H1 (cell line): ENCODE data around the gene ORC3. TPM values are rescaled to one million over a fixed set of nuclear protein-coding genes. Genes with fewer than 3 reads are reported as not detected.

Experiments used
- ASH2L ChIP-seq: fragments of 200-600, 300-600 bp; sonication (generic); IDR thresholded peaks from one replicate; pipeline ENCODE4 v1.7.1; 2017; ENCODE audit warnings: low read length
- EZH2 ChIP-seq: fragments of 200-600 bp; sonication (generic); IDR thresholded peaks from 2 replicates; pipeline ENCODE4 v1.7.1; 2012; ENCODE audit warnings: low read depth, mild to moderate bottlenecking, moderate library complexity, low read length, inconsistent platforms; ENCODE audit not compliant: severe bottlenecking
- GTF2F1 ChIP-seq: IDR thresholded peaks from 2 replicates; pipeline ENCODE4 v1.6.1; 2012; ENCODE audit warnings: low read depth, low read length, improper control_type of control experiment, borderline replicate concordance
- JUN ChIP-seq: IDR thresholded peaks from 2 replicates; pipeline ENCODE4 v1.6.1; 2011; ENCODE audit warnings: low read depth, mild to moderate bottlenecking, improper control_type of control experiment, low read length
- RAD21 ChIP-seq, 2 experiments: IDR thresholded peaks in 1 of 2; conservative IDR thresholded peaks in 1 of 2; 2 replicates each; pipeline ENCODE4 v1.6.1; 2011; ENCODE audit warnings: low read depth in 2 of 2, low read length in 2 of 2, improper control_type of control experiment in 1 of 2, inconsistent platforms in 1 of 2, mild to moderate bottlenecking in 1 of 2, moderate library complexity in 1 of 2
- RBBP5 ChIP-seq: IDR thresholded peaks from 2 replicates; pipeline ENCODE4 v1.7.1; 2012; ENCODE audit warnings: low read depth, mild to moderate bottlenecking, inconsistent platforms, low read length, moderate library complexity, borderline replicate concordance
- polyA plus RNA-seq, 7 experiments: library from polyadenylated mRNA; depleted of rRNA in 3 of 7; stranded (reverse) in 5 of 7; unstranded in 2 of 7; fragments of >200 nt in 5 of 7; fragments of 200-250 nt in 2 of 7; gene quantifications; 1 replicate in 5 of 7; 2 replicates in 1 of 7; 4 replicates in 1 of 7; pipeline versions ENCODE4 v1.2.1 to v1.2.3, GENCODE V29; 2011 to 2013; ENCODE audit warnings: missing spikeins in 2 of 7, mixed read lengths in 2 of 7
- total RNA-seq: library from RNA; stranded (reverse); fragmentation: NEBNext Ultra II Directional; extraction: Animal tissue kit (Norgen Biotek cat#: 25700); gene quantifications from 2 replicates; pipeline ENCODE4 v1.2.1, GENCODE V29; 2021
- TF ChIP-seq, protein P1 (sequence below): IDR thresholded peaks from 2 replicates; pipeline ENCODE4 v1.6.1; 2012; ENCODE audit warnings: inconsistent platforms
- TF ChIP-seq, protein P2 (sequence below), 3 experiments: IDR thresholded peaks; 1 replicate in 2 of 3; 2 replicates in 1 of 3; pipeline versions ENCODE4 v1.5.1 to v1.6.1; 2011; ENCODE audit warnings: low read length in 3 of 3, mild to moderate bottlenecking in 3 of 3, inconsistent platforms in 2 of 3, low read depth in 1 of 3, moderate library complexity in 1 of 3; ENCODE audit not compliant: insufficient read depth in 1 of 3; ENCODE audit errors: control extremely low read depth in 1 of 3

The ORC3 gene
- total and polyA plus RNA-seq, 2 of the 8 experiments (the other 6 are each of a cell fraction or from before 2014, with no cell fraction given): 35.9 to 60.9 TPM

DNA sequence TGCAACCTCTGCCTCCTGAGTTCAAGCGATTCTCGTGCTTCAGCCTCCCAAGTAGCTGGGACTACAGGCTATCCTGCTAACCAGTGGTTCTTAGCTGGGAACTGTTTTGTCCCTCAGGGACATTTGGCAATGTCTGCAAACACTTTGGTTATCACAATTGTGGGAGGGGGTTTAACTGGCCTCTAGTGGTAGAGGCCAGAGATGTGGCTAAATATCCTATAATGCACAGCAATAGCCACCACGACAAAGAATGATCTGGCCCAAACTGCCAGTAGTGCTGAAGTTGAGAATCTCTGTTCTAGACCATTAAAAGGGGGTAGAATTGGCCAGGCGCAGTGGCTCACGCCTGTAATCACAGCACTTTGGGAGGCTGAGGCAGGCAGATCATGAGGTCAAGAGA, 83.3 kb downstream of the ORC3 start (continued):
- TF ChIP-seq, protein P1, sequence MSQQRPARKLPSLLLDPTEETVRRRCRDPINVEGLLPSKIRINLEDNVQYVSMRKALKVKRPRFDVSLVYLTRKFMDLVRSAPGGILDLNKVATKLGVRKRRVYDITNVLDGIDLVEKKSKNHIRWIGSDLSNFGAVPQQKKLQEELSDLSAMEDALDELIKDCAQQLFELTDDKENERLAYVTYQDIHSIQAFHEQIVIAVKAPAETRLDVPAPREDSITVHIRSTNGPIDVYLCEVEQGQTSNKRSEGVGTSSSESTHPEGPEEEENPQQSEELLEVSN: no peak
- TF ChIP-seq EZH2: no peak
- no peak for TF ChIP-seq GTF2F1
- no peak for TF ChIP-seq RBBP5
- no peak for TF ChIP-seq JUN
- no peak for TF ChIP-seq ASH2L
- TF ChIP-seq, protein P2, sequence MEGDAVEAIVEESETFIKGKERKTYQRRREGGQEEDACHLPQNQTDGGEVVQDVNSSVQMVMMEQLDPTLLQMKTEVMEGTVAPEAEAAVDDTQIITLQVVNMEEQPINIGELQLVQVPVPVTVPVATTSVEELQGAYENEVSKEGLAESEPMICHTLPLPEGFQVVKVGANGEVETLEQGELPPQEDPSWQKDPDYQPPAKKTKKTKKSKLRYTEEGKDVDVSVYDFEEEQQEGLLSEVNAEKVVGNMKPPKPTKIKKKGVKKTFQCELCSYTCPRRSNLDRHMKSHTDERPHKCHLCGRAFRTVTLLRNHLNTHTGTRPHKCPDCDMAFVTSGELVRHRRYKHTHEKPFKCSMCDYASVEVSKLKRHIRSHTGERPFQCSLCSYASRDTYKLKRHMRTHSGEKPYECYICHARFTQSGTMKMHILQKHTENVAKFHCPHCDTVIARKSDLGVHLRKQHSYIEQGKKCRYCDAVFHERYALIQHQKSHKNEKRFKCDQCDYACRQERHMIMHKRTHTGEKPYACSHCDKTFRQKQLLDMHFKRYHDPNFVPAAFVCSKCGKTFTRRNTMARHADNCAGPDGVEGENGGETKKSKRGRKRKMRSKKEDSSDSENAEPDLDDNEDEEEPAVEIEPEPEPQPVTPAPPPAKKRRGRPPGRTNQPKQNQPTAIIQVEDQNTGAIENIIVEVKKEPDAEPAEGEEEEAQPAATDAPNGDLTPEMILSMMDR (IDR thresholded peaks at IDR 0.05; ENCODE audit: control extremely low read depth in 1 of 3, insufficient read depth in 1 of 3, low read depth in 1 of 3, low read length in 3 of 3): no peak
- TF ChIP-seq RAD21 (IDR thresholded peaks at IDR 0.05 in 1 of 2, conservative IDR thresholded peaks at IDR 0.05 in 1 of 2; ENCODE audit: low read depth in 2 of 2, low read length in 2 of 2): no peak
- TF ChIP-seq, all 59 proteins: peak for 0
